Karpas-422 (cell line): ENCODE measurements around the gene ZFAND3. TPM values are rescaled to one million over a fixed set of nuclear protein-coding genes. Genes with fewer than 3 reads are reported as not detected.
"Not testable (repeated sequence)": the region's sequence is repeated elsewhere in the genome, so short reads cannot be mapped to it uniquely, and the experiment has no call there.

Experiments
- DNase-seq: peaks from one replicate; pipeline ENCODE4 v3.0.0-alpha.2; 2015
- H2AFZ ChIP-seq: fragments of 200-600 bp; sonication (generic); 2 replicates; pipeline ENCODE4 v1.6.1; 2014; ENCODE audit warnings: antibody characterized with exemption, low read length, mixed read lengths
- H3K27ac ChIP-seq: fragments of 200-600 bp; sonication (generic); 2 replicates; pipeline ENCODE4 v1.5.1; 2014; ENCODE audit warnings: mild to moderate bottlenecking, low read length, moderate library complexity
- H3K27me3 ChIP-seq: fragments of 200-600 bp; sonication (generic); 2 replicates; pipeline ENCODE4 v1.6.1; 2014; ENCODE audit warnings: low read length, mixed read lengths
- H3K36me3 ChIP-seq: fragments of 200-600 bp; sonication (generic); 2 replicates; pipeline ENCODE4 v1.6.1; 2014; ENCODE audit warnings: low read length, mixed read lengths; ENCODE audit not compliant: insufficient read depth
- H3K4me1 ChIP-seq: fragments of 200-600 bp; sonication (generic); 2 replicates; pipeline ENCODE4 v1.6.1; 2014; ENCODE audit warnings: mild to moderate bottlenecking, low read length, mixed read lengths
- H3K4me2 ChIP-seq: fragments of 200-600 bp; sonication (generic); 2 replicates; pipeline ENCODE4 v1.6.1; 2014; ENCODE audit warnings: low read length, low read depth, mild to moderate bottlenecking; ENCODE audit not compliant: poor library complexity, severe bottlenecking
- H3K4me3 ChIP-seq: fragments of 200-600 bp; sonication (generic); 2 replicates; pipeline ENCODE4 v1.5.1; 2014; ENCODE audit warnings: mild to moderate bottlenecking, antibody characterized with exemption, low read length, mixed read lengths
- H3K79me2 ChIP-seq: fragments of 200-600 bp; sonication (generic); 2 replicates; pipeline ENCODE4 v1.6.1; 2014; ENCODE audit warnings: mild to moderate bottlenecking, low read length, mixed read lengths
- H3K9ac ChIP-seq: fragments of 200-600 bp; sonication (generic); 2 replicates; pipeline ENCODE4 v1.6.0; 2014; ENCODE audit warnings: low read length
- H3K9me2 ChIP-seq: fragments of 200-600 bp; sonication (generic), shearing (Covaris generic); replicated peaks from 2 replicates; pipeline ENCODE4 v1.6.0; 2014; ENCODE audit warnings: mild to moderate bottlenecking, low read length, moderate library complexity; ENCODE audit not compliant: insufficient read depth
- H3K9me3 ChIP-seq: fragments of 300-700, 200-600 bp; sonication (generic); 2 replicates; pipeline ENCODE4 v1.6.1; 2014; ENCODE audit warnings: low read length, mixed read lengths
- H4K20me1 ChIP-seq: fragments of 200-600 bp; sonication (generic); 2 replicates; pipeline ENCODE4 v1.6.1; 2014; ENCODE audit warnings: mild to moderate bottlenecking, antibody characterized with exemption, low read length, low read depth; ENCODE audit not compliant: insufficient read depth
- total RNA-seq: library from RNA; depleted of rRNA; stranded (reverse); fragments of >200 nt; shearing (Covaris generic); gene quantifications from 2 replicates; pipeline ENCODE4 v1.2.3, GENCODE V29; 2014; ENCODE audit warnings: low replicate concordance

Gene ZFAND3
- total RNA-seq, 1 experiment from 2014 or later: 4.0 TPM

DNA sequence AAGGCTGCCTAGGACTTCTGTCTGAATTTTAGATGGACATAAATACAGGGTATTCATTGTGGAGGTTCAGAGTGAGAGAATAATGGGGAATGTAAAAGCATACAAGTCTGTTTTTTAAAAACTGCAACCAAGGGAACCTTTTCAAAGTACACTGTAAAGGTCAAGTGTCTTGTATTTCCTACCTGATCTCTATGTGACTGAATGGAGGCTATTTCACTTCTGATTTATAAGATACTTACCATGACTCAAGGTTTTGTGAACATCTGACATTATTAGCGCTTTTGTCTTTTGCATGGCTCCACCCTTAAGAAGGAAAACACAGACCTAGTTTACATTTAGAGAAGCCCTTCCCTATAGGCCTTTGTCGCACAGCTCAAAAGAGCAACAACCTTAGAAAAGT is 126.5 kb downstream of the ZFAND3 start:
- DNase-seq: no peak
- peaks cover 16% of the 10 kb centered on the region for H3K4me1 ChIP-seq
- H3K4me3 ChIP-seq: no peak overlapping the region
- H2AFZ ChIP-seq: no peak overlapping the region
- H4K20me1 ChIP-seq: peaks cover 61% of the 10 kb centered on the region
- no peaks in the 10 kb centered on the region for H3K27me3 ChIP-seq
- no peaks in the 10 kb centered on the region for H3K36me3 ChIP-seq
- no peak overlapping the region for H3K27ac ChIP-seq
- no peaks in the 10 kb centered on the region for H3K9me2 ChIP-seq
- no peaks in the 10 kb centered on the region for H3K79me2 ChIP-seq
- H3K4me2 ChIP-seq: no peak overlapping the region
- no peak overlapping the region for H3K9ac ChIP-seq
- no peaks in the 10 kb centered on the region for H3K9me3 ChIP-seq

DNA sequence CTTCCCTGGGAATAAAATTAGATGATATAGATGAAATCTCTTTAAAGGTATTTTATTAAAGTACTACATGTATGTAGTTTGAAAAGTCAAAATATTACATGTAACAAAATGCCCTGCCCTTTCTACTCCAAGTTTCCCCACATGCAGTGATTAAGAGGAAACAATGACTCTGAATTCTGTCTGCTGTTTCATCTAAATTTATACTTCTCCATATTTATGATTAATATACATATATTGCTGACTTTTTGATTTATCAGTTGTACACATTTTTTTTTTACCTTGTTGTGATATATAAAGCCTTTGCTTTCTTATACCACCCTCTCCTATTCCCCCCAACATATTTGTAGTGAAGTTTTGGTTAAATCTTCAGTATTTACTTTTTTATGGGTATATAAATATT is 127.9 kb downstream of the ZFAND3 start:
- Histone ChIP-seq H3K4me3 (no peak overlapping the region), H3K27me3 (no peaks in the 10 kb centered on the region), H3K27ac (no peak overlapping the region), H3K4me1 (peaks cover 13% of the 10 kb centered on the region), H3K79me2 (no peaks in the 10 kb centered on the region), H2AFZ (no peak overlapping the region), H3K4me2 (no peak overlapping the region), H3K9ac (no peak overlapping the region), H3K36me3 (no peaks in the 10 kb centered on the region), H3K9me3 (no peaks in the 10 kb centered on the region), H4K20me1 (peaks cover 65% of the 10 kb centered on the region), H3K9me2 (no peaks in the 10 kb centered on the region)
- no peak for DNase-seq

DNA sequence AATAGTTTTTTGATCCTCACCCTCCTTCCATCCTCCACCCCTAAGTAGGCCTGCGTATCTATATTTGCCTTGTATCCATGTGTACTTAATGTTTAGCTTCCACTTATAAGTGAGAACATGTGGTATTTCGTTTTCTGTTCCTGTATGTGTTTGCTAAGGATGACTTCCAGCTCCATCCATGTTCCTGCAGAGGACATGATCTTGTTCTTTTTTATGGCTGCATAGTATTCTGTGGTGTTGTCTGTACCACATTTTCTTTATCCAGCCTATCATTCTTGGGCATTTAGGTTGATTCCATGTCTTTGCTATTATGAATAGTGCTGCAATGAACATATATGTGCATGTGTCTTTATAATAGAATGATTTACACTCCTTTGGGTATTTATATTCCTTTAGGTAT is 129.1 kb downstream of the ZFAND3 start:
- H3K9ac ChIP-seq, H3K27me3 ChIP-seq, H3K9me3 ChIP-seq, H3K27ac ChIP-seq, H2AFZ ChIP-seq, H3K36me3 ChIP-seq, H3K4me3 ChIP-seq, DNase-seq, H3K9me2 ChIP-seq, H3K79me2 ChIP-seq, H3K4me1 ChIP-seq, H3K4me2 ChIP-seq: not testable (repeated sequence)
- peaks cover 63% of the 10 kb centered on the region for H4K20me1 ChIP-seq

DNA sequence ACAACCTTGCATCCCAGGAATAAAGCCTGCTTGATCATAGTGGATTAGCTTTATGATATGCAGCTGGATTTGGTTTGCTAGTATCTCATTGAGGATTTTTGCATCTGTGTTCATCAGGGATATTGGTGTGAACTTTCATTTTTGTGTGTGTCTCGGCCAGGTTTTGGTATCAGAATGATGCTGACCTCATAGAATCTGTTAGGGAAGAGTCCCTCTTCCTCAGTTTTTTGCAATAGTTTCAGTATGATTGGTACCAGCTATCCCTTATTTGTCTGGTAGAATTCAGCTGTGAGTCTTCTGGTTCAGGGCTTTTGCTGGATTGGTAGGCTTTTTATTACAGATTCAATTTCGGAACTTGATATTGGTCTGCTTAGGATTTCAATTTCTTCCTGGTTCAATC is 132.5 kb downstream of the ZFAND3 start:
- Histone ChIP-seq H3K27ac (no peak overlapping the region), H3K9me2 (no peaks in the 10 kb centered on the region), H4K20me1 (peaks cover 57% of the 10 kb centered on the region), H3K4me1 (no peaks in the 10 kb centered on the region), H3K9ac (no peak overlapping the region), H3K36me3 (no peaks in the 10 kb centered on the region), H3K9me3 (no peaks in the 10 kb centered on the region), H3K27me3 (no peaks in the 10 kb centered on the region), H2AFZ (no peak overlapping the region), H3K79me2 (no peaks in the 10 kb centered on the region), H3K4me2 (no peak overlapping the region), H3K4me3 (no peak overlapping the region)
- DNase-seq: no peak

DNA sequence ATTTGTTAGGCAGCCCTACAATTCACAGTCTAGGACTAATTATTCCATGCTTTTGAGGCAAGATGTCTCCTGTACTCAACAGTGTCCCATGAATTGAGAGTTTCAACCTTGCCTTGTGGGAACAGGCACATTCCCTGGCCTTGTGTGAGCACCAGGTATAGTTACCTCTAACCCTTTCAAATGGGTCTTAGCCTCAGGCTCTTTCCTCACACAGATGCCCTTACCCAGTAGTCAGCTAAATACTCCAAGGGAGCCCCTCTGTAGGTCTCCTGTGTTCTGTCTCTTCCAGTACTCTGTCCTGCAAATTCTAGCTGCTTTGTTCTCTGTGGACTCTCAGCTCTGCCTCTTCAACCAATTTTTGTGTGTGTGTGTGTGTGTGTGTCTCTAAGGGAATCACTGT is 135.3 kb downstream of the ZFAND3 start:
- H3K36me3 ChIP-seq: no peaks in the 10 kb centered on the region
- no peaks in the 10 kb centered on the region for H3K9me2 ChIP-seq
- H2AFZ ChIP-seq: no peak overlapping the region
- H3K9ac ChIP-seq: no peak overlapping the region
- no peak overlapping the region for H3K4me3 ChIP-seq
- H3K4me2 ChIP-seq: no peak overlapping the region
- H3K79me2 ChIP-seq: no peaks in the 10 kb centered on the region
- no peak for DNase-seq
- no peak overlapping the region for H3K27ac ChIP-seq
- no peaks in the 10 kb centered on the region for H3K4me1 ChIP-seq
- peaks cover 56% of the 10 kb centered on the region for H4K20me1 ChIP-seq
- no peaks in the 10 kb centered on the region for H3K27me3 ChIP-seq
- no peaks in the 10 kb centered on the region for H3K9me3 ChIP-seq

DNA sequence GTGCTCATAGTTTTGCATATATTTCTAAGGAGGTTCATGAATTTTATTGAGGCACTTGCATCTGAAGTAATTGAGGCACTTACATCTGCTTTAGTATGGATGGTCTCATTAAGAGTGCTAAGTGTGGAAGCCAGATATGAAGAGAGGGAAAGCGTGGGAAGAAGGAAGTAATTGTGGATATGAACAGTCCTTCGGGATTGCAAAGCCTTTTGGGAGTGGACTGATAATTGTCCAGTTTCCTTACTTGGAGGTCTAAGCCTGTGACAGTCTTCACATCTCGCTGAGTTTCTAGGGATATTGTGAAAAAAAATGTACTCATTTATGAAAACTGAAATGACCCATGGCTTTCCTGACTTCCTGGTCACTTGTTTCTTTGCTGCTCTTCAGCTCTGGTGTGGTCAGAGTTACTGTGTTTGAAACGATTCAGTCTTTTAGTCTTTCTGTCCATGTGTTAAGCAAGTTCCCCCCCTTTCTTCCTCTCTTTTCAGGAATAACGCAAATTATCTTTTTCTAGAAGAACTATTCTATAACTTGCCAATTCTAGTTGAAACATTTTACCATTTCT is 137.3 kb downstream of the ZFAND3 start:
- no peaks in the 10 kb centered on the region for H3K36me3 ChIP-seq
- H3K4me3 ChIP-seq: no peak overlapping the region
- H3K9me3 ChIP-seq: no peaks in the 10 kb centered on the region
- H3K27ac ChIP-seq: no peak overlapping the region
- no peaks in the 10 kb centered on the region for H3K27me3 ChIP-seq
- no peak overlapping the region for H3K4me2 ChIP-seq
- peaks cover 57% of the 10 kb centered on the region for H4K20me1 ChIP-seq
- H3K9me2 ChIP-seq: no peaks in the 10 kb centered on the region
- no peaks in the 10 kb centered on the region for H3K79me2 ChIP-seq
- H3K4me1 ChIP-seq: no peaks in the 10 kb centered on the region
- no peak for DNase-seq
- H3K9ac ChIP-seq: no peak overlapping the region
- H2AFZ ChIP-seq: no peak overlapping the region

DNA sequence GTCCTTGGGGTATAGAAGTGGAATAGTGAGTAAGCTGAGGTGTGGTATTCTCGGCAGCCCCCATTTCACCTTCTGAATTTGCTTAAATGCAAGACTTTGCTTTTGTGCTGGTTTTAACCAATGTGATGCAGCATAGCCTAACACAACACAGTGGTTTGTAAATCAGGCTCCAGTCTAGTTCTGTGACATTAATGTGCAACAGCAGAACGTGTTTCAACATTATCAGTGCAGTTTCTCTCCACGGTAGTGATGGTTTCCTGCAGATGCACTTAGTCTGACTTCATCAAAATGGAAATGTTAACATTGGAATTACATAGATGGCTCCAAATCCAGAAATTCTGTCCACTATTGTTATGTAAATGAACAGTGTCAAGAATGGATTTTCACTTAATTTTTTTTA is 139.5 kb downstream of the ZFAND3 start:
- no peak overlapping the region for H3K27ac ChIP-seq
- no peaks in the 10 kb centered on the region for H3K9me2 ChIP-seq
- H3K4me1 ChIP-seq: no peaks in the 10 kb centered on the region
- no peak overlapping the region for H3K4me3 ChIP-seq
- no peaks in the 10 kb centered on the region for H3K36me3 ChIP-seq
- no peak overlapping the region for H3K9ac ChIP-seq
- 0 out of 2 replicates have a peak, but pooled peaks cover 3% of the 10 kb centered on the region for H3K9me3 ChIP-seq
- H3K79me2 ChIP-seq: no peaks in the 10 kb centered on the region
- peaks cover 45% of the 10 kb centered on the region for H4K20me1 ChIP-seq
- H3K27me3 ChIP-seq: no peaks in the 10 kb centered on the region
- DNase-seq: no peak
- H2AFZ ChIP-seq: no peak overlapping the region
- H3K4me2 ChIP-seq: no peak overlapping the region

DNA sequence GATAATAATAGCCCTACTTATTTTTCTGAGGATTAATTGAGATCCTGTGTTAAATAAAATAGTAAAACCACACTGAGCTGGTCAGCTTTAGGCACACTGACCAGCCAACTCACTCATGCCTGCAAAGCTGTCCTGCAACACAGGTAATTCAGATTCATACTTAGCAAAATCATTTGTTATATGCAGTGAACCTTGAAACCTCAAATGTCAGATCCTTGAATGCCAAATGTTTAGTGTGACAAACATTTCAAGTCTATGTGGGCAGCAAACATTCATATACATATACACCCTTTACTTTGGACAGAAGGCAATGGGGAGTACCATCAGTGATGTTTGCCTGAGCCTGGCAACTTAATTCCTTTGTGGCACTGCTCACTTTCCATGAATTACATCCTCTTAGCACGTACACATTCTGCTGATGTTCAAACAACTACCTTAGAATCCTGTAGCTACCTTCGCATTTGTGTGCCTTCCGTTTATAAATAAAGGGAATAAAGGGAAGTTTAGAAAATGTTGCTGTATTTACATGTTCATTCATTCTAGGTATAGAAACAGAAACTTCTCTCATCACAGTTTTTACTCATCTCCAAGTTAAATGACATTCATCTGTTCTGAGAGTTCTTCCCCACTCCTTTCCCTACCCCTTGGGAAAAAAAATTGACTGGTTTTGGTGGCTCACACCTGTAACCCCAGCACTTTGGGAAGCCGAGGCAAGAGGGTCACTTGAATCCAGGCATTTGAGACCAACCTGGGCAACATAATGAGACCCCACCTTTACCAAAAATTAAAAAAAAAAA is 140.8 kb downstream of the ZFAND3 start:
- Histone ChIP-seq H3K27ac (no peak overlapping the region), H3K9me3 (0 out of 2 replicates have a peak, but pooled peaks cover 3% of the 10 kb centered on the region), H3K9me2 (no peaks in the 10 kb centered on the region), H3K4me1 (no peaks in the 10 kb centered on the region), H3K4me3 (no peak overlapping the region), H3K36me3 (no peaks in the 10 kb centered on the region), H3K9ac (no peak overlapping the region), H3K27me3 (no peaks in the 10 kb centered on the region), H2AFZ (no peak overlapping the region), H4K20me1 (peaks cover 40% of the 10 kb centered on the region), H3K79me2 (no peaks in the 10 kb centered on the region), H3K4me2 (no peak overlapping the region)
- DNase-seq: no peak
